Stimulated activated CD4-positive, alpha-beta T cell treated with anti-CD3 and anti-CD28 coated beads, TNF-alpha, amount 100 ng/mL, for 4 hours (primary cell): ENCODE data around the gene ASF1A.

ENCODE experiments used
- DNase-seq, 3 experiments: peaks; one replicate each; pipeline ENCODE4 v3.0.0-alpha.2; 2020; ENCODE audit warnings: low read depth in 3 of 3

ASF1A gene

GRCh38 chr6:118881440-118882313, 12.3 kb upstream of the ASF1A start:
- DNase-seq: no peak

- DNase-seq: no peak
These were observed 11.5 kb upstream of the ASF1A start for GRCh38 chr6:118882314-118882905.

GRCh38 chr6:118886641-118887040, 7.3 kb upstream of the ASF1A start:
- DNase-seq: no peak

GRCh38 chr6:118889163-118889562, 4.8 kb upstream of the ASF1A start:
- no peak for DNase-seq

GRCh38 chr6:118890997-118891790, 2.8 kb upstream of the ASF1A start:
- no peak for DNase-seq

GRCh38 chr6:118892355-118892991, 1.5 kb upstream of the ASF1A start:
- no peak for DNase-seq

- peak in 1 of 3 experiments; percentile 10 for DNase-seq
These were observed 717 bp upstream of the ASF1A start for GRCh38 chr6:118893064-118893806.

- peak; percentile 25 to 44 (median 28) for DNase-seq
These were observed 691 bp downstream of the ASF1A start for GRCh38 chr6:118894425-118895260.

GRCh38 chr6:118895261-118895560, 1.3 kb downstream of the ASF1A start:
- DNase-seq: no peak

- no peak for DNase-seq
These were observed 1.9 kb downstream of the ASF1A start for GRCh38 chr6:118895859-118896258.

- no peak for DNase-seq
These were observed 2.6 kb downstream of the ASF1A start for GRCh38 chr6:118896339-118897136.

GRCh38 chr6:118897386-118897785, 3.4 kb downstream of the ASF1A start:
- DNase-seq: no peak

- no peak for DNase-seq
These were observed 6.0 kb downstream of the ASF1A start for GRCh38 chr6:118899948-118900347.

- no peak for DNase-seq
These were observed 8.8 kb downstream of the ASF1A start for GRCh38 chr6:118902726-118903125.

- no peak for DNase-seq
These were observed 9.2 kb downstream of the ASF1A start for GRCh38 chr6:118903138-118903537.

- DNase-seq: no peak
These were observed 9.7 kb downstream of the ASF1A start for GRCh38 chr6:118903691-118904090.

GRCh38 chr6:118905084-118905483, 11.1 kb downstream of the ASF1A start:
- no peak for DNase-seq

- no peak for DNase-seq
These were observed 11.9 kb downstream of the ASF1A start for GRCh38 chr6:118905851-118906250.

- no peak for DNase-seq
These were observed 14.5 kb downstream of the ASF1A start for GRCh38 chr6:118908441-118908840.

- DNase-seq: no peak
These were observed 18.7 kb downstream of the ASF1A start for GRCh38 chr6:118912646-118913045.
